ENCODE data around the gene ALMS1.

Gene ALMS1

DNA sequence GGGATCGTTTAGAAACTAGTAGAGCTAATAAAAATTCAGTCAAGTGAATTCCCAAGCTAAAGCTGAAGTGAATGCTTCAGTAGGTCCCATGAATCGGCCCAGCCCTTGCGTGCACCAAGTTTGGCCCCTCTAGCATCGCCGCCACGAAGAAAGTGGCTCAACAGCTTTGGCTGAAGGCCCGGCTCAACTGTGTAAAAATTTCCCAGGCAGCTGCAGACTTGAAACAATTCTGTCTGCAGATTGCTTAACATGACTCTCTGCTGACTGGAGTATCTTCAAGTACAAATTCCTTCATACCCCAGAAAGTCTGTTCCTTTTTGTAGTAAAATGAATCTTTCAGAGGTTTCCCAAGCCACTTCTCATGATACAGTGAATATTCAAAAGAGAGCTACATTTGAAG, 32.7 kb downstream of the ALMS1 start:
- H3K4me3 ChIP-seq (ENCODE audit: low read depth, low read length), result no peak overlapping the region
- DNase-seq (ENCODE audit: low read depth), result no peak
- TF ChIP-seq, protein P1, sequence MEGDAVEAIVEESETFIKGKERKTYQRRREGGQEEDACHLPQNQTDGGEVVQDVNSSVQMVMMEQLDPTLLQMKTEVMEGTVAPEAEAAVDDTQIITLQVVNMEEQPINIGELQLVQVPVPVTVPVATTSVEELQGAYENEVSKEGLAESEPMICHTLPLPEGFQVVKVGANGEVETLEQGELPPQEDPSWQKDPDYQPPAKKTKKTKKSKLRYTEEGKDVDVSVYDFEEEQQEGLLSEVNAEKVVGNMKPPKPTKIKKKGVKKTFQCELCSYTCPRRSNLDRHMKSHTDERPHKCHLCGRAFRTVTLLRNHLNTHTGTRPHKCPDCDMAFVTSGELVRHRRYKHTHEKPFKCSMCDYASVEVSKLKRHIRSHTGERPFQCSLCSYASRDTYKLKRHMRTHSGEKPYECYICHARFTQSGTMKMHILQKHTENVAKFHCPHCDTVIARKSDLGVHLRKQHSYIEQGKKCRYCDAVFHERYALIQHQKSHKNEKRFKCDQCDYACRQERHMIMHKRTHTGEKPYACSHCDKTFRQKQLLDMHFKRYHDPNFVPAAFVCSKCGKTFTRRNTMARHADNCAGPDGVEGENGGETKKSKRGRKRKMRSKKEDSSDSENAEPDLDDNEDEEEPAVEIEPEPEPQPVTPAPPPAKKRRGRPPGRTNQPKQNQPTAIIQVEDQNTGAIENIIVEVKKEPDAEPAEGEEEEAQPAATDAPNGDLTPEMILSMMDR (IDR thresholded peaks at IDR 0.05; ENCODE audit: low read depth, low read length, missing control alignments), result no peak

DNA sequence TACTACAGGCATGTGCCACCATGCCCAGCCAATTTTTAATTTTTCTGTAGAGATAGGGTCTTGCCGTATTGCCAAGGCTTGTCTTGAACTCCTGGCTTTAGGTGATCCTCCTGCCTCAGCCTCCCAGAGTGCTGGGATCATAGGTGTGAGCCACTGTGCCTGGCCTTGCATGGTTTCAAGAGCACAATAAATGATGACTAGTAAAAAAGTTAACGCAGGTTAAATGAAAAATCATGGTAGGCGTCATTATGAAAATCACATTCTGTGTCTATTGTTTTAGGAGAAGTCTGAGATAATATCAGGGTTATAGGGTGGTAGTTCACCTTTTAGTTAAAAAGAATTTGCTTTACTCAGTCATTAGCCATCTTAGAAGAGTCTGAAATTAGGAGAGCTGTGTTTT, 38.3 kb downstream of the ALMS1 start:
- TF ChIP-seq, protein P1 (IDR thresholded peaks at IDR 0.05; ENCODE audit: low read depth, low read length, missing control alignments), result no peak
- DNase-seq (ENCODE audit: low read depth), result no peak
- H3K4me3 ChIP-seq (ENCODE audit: low read depth, low read length), result no peak overlapping the region

DNA sequence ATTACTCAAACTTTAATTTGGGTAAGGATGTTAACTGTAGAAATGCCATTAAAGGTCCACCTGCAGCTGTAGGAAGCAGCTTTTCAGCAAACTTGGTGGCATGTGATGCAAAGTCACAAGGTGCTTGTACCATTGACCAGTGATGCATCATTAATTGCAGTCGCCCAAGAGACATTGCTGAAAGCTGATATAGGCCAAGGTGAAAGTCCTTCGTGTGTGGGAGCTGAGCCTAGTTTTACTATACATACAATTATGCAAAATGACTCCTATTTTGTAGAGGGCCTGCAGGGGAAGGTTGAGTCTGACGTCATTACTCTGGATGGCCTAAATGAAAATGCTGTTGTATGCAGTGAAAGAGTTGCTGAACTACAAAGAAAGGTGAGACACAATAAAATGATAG, 40.5 kb downstream of the ALMS1 start:
- TF ChIP-seq, protein P1 (IDR thresholded peaks at IDR 0.05; ENCODE audit: low read depth, low read length, missing control alignments), result no peak

DNA sequence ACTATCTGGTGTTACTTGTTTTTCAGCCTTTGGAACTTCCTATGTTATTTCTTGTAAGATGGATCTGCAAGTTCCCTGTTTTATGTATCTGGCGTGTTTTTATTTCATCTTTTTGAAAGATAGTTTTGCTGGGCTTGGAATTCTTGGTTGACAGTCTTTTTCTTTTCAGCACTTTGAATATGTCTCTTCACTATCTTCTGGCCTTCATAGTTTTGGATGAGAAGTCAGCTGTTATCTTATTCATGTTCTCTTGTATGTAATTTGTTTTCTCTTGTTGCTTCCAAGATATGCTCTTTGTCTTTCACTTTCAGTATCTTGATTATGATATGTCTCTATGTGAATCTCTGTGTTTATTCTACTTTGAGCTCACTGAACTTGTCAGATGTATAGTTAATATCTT, 50.4 kb downstream of the ALMS1 start:
- no peak overlapping the region for H3K4me3 ChIP-seq (ENCODE audit: low read depth, low read length)
- DNase-seq (ENCODE audit: low read depth), result no peak
- TF ChIP-seq, protein P1 (IDR thresholded peaks at IDR 0.05; ENCODE audit: low read depth, low read length, missing control alignments), result no peak

More for the DNA sequence above, 40.5 kb downstream of the ALMS1 start:
- DNase-seq (ENCODE audit: low read depth), result no peak
- H3K4me3 ChIP-seq (ENCODE audit: low read depth, low read length), result no peak overlapping the region

DNA sequence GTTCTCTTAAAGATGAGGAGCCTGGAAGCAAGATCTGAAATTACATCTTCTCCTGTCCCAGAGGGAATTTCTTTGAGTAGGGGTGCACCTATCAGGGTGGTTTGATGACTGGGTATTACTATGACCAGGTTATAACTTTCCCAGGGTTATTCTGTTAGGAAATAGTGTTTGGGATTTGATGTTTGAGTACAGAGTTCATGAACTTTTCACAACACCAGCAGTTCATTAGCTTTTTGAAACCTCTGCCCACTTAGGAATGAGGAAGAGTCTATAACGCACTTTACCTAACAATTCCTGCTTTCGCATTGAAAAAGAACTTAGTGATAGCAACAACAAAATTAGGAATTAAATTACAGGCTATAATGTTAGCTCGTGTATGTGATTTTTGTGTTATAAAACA, 58.6 kb downstream of the ALMS1 start:
- TF ChIP-seq, protein P1 (IDR thresholded peaks at IDR 0.05; ENCODE audit: low read depth, low read length, missing control alignments), result no peak
- no peak for DNase-seq (ENCODE audit: low read depth)
- H3K4me3 ChIP-seq (ENCODE audit: low read depth, low read length), result no peak overlapping the region

DNA sequence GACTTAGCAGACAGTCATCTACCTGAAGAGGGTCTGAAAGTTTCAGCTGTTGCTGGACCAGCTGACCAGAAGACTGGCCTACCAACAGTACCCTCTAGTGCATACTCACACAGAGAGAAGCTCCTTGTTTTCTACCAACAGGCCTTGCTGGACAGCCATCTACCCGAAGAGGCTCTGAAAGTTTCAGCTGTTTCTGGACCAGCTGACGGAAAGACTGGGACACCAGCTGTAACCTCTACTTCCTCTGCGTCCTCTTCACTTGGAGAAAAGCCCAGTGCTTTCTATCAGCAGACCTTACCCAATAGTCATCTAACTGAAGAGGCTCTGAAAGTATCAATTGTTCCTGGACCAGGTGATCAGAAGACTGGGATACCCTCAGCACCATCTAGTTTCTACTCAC, 63.2 kb downstream of the ALMS1 start:
- H3K4me3 ChIP-seq (ENCODE audit: low read depth, low read length), result no peak overlapping the region
- TF ChIP-seq, protein P1 (IDR thresholded peaks at IDR 0.05; ENCODE audit: low read depth, low read length, missing control alignments), result no peak
- DNase-seq (ENCODE audit: low read depth), result no peak

DNA sequence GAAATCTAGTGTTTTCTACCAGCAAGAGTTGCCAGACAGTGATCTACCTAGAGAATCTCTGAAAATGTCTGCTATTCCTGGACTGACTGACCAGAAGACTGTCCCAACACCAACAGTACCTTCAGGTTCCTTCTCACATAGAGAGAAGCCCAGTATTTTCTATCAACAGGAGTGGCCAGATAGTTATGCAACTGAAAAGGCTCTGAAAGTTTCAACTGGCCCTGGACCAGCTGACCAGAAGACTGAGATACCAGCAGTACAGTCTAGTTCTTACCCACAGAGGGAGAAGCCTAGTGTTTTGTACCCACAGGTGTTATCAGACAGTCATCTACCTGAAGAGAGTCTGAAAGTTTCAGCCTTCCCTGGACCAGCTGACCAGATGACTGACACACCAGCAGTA, 63.8 kb downstream of the ALMS1 start:
- no peak for DNase-seq (ENCODE audit: low read depth)
- TF ChIP-seq, protein P1 (IDR thresholded peaks at IDR 0.05; ENCODE audit: low read depth, low read length, missing control alignments), result no peak

More for the DNA sequence above, 63.8 kb downstream of the ALMS1 start:
- H3K4me3 ChIP-seq (ENCODE audit: low read depth, low read length), result no peak overlapping the region
